ENCODE data around the gene CRYBG3. TPM values are rescaled to one million over a fixed set of nuclear protein-coding genes. Genes with fewer than 3 reads are reported as not detected.

CRYBG3 gene
- total RNA-seq, 3 donors from 2014 or later, result 13.6 to 71.6 (median 14.5) TPM

DNA sequence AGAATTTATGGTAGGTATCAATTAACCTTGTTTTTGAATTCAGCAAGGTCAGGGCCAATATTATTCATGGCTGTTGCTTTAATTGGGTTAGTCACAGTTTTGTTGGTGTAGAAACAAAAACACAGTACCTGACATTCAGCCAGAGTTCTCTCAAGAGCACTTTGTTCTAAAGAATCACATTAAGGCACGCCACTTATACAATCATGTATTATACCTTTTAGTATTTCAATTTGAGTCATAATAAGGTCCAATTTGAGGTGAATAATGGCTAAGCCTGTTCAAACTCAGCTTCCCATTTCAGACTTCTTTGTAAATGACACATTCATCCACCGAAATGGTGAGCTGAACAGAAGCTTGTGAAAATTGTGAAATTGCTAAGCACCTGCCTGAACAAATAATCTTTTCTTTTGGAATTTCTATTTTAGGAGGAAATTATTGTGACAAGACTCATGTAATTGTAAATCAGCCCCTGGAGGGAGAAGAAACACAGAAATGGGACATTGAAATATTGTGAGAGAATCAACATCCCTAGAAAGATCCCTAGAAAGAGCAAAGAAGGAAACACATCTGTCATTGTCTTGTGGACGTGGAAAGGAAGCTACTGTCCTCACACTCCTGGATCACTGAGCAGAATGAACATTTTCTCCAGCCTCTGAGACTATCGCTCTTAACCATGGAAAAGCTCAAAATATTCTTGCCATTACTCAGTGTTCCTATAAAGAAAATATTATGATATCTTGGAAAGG lies 121.2 kb downstream of the CRYBG3 start:
- Histone ChIP-seq H3K4me3 (no peak overlapping the region), H3K9me3 (no peaks in the 10 kb centered on the region), H3K36me3 (ENCODE audit: low read depth) (no peaks in the 10 kb centered on the region), H3K4me1 (ENCODE audit: low read depth) (no peaks in the 10 kb centered on the region)
- intact Hi-C loops (cut with DNase I, micrococcal nuclease), result no loop called here
- ATAC-seq (no peak), DNase-seq (no peak)
- TF ChIP-seq, protein P1, sequence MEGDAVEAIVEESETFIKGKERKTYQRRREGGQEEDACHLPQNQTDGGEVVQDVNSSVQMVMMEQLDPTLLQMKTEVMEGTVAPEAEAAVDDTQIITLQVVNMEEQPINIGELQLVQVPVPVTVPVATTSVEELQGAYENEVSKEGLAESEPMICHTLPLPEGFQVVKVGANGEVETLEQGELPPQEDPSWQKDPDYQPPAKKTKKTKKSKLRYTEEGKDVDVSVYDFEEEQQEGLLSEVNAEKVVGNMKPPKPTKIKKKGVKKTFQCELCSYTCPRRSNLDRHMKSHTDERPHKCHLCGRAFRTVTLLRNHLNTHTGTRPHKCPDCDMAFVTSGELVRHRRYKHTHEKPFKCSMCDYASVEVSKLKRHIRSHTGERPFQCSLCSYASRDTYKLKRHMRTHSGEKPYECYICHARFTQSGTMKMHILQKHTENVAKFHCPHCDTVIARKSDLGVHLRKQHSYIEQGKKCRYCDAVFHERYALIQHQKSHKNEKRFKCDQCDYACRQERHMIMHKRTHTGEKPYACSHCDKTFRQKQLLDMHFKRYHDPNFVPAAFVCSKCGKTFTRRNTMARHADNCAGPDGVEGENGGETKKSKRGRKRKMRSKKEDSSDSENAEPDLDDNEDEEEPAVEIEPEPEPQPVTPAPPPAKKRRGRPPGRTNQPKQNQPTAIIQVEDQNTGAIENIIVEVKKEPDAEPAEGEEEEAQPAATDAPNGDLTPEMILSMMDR (IDR thresholded peaks at IDR 0.05), result no peak

DNA sequence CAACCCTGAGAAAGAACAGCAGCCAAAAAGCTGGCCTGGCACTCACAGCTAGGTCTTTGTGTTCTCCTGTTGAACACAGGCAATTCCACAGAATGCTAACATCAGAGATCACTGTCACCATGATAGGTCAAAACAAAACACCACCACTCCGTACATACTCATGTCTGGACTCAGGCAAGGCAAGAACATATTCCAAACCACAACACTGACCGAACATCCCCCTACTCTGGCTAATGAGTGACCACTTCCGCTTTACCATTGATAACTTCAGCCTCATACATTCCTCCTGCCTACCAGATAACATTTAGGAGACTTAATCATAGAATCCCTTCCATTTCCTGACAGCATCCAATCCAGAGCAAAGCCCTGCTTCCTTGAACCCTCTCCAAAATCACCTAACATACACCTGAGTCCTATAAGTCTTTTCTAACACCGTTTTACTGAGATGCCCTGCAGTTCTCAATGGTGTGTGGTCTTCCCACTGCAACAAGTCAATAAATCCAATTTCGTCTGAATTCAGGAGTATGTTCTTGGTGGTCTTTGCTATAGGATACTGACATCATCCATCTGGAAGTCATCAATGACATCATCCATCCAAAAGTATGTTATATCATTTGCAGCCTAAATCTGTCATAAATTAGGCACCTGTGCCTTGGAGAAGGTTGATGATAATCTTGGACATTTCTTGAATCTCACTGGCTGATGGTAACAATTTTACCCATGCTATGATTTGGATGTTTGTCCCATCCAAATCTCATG lies 126.7 kb downstream of the CRYBG3 start:
- ATAC-seq (no peak), DNase-seq (no peak)
- Histone ChIP-seq H3K9me3 (no peaks in the 10 kb centered on the region), H3K4me1 (ENCODE audit: low read depth) (no peaks in the 10 kb centered on the region), H3K36me3 (ENCODE audit: low read depth) (no peaks in the 10 kb centered on the region), H3K4me3 (no peak overlapping the region)
- TF ChIP-seq, protein P1 (IDR thresholded peaks at IDR 0.05), result no peak
- intact Hi-C loops (cut with DNase I, micrococcal nuclease), result no loop called here

DNA sequence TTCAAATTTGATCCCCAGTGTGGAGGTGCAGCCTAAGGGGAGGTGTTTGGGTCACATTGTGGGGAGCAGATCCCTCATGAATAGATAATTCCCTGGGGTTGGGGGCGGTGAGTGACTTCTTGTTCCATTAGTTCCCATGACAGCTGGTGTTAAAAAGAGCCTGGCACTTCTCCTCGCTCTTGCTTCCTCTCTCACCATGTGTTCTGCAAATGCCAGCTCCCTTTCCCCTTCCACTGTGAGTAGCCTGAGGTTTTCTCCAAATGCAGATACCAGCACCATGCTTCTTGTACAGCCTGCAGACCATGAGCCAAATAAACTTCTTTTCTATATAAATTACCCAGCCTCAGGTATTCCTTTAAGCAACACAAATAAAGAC lies 127.3 kb downstream of the CRYBG3 start:
- TF ChIP-seq, protein P1 (IDR thresholded peaks at IDR 0.05), result no peak
- H3K4me3 ChIP-seq, result no peak overlapping the region
- ATAC-seq (no peak), DNase-seq (no peak)
- H3K4me1 ChIP-seq (ENCODE audit: low read depth), result no peaks in the 10 kb centered on the region
- intact Hi-C loops (cut with DNase I, micrococcal nuclease), result no loop called here
- H3K9me3 ChIP-seq, result no peaks in the 10 kb centered on the region
- no peaks in the 10 kb centered on the region for H3K36me3 ChIP-seq (ENCODE audit: low read depth)

DNA sequence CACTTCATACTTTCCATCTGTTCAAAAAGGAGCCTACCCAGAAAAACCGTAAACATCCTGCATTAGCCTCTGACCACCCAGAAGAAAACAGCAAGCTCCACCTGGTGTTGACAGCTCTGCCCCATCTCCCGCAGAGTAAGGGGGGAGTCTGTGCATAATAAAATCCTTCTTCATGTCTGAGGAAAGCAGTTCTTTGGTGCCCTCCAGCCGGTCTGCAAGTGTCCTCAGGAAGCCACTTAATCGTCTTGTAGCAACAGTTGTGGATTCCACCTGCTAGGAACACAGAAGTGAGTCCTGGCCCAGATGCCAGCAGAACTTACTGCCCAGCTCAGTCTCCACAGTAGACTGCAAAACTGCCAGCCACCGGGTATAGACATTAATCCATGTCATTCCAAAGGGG lies 127.9 kb downstream of the CRYBG3 start:
- ATAC-seq, result no peak
- intact Hi-C loops (cut with DNase I, micrococcal nuclease), result no loop called here
- DNase-seq, result no peak

DNA sequence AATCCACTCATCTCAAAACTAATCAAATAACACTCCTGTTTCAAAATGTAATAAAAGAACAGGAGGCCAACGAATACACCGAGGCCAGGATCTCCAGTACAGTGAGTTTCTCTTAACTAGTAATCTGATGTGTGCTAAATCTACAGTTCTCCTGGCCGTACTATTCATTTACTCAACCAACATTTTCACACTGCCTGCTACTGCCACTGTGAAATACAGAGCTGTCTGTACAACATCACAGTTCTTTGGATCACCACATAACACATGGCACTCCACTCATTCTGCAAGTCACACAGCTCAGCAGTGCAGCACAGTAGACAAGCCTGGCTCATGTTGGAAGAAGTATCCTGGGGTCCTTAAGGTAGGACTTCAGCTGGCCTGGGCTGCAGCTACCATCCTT lies 128.5 kb downstream of the CRYBG3 start:
- ATAC-seq (no peak), DNase-seq (no peak)
- Histone ChIP-seq H3K9me3 (no peaks in the 10 kb centered on the region), H3K4me3 (no peak overlapping the region), H3K36me3 (ENCODE audit: low read depth) (no peaks in the 10 kb centered on the region), H3K4me1 (ENCODE audit: low read depth) (no peaks in the 10 kb centered on the region)
- intact Hi-C loops (cut with DNase I, micrococcal nuclease), result no loop called here
- TF ChIP-seq, protein P1 (IDR thresholded peaks at IDR 0.05), result no peak

More for the DNA sequence above, 127.9 kb downstream of the CRYBG3 start:
- TF ChIP-seq, protein P1 (IDR thresholded peaks at IDR 0.05), result no peak
- Histone ChIP-seq H3K4me3 (no peak overlapping the region), H3K36me3 (ENCODE audit: low read depth) (no peaks in the 10 kb centered on the region), H3K9me3 (no peaks in the 10 kb centered on the region), H3K4me1 (ENCODE audit: low read depth) (no peaks in the 10 kb centered on the region)
